Glutamatergic neuron (in vitro differentiated cells): Measurements from ENCODE around the gene FBXL14. TPM values are rescaled to one million over a fixed set of nuclear protein-coding genes. Genes with fewer than 3 reads are reported as not detected.

Source experiments
- DNase-seq: peaks from one replicate; pipeline ENCODE4 v3.0.0; 2022
- H3K27ac Mint-ChIP-seq: one replicate; pipeline ENCODE4 v1.8.0; 2020; ENCODE audit warnings: mild to moderate bottlenecking, mixed read lengths, inconsistent platforms; ENCODE audit not compliant: unreplicated experiment
- H3K27me3 Mint-ChIP-seq: one replicate; pipeline ENCODE4 v1.8.0; 2020; ENCODE audit warnings: mild to moderate bottlenecking, moderate library complexity, mixed read lengths, inconsistent platforms; ENCODE audit not compliant: unreplicated experiment
- H3K36me3 Mint-ChIP-seq: one replicate; pipeline ENCODE4 v1.8.0; 2020; ENCODE audit warnings: mild to moderate bottlenecking, mixed read lengths, inconsistent platforms; ENCODE audit not compliant: unreplicated experiment
- H3K4me1 Mint-ChIP-seq: one replicate; pipeline ENCODE4 v1.8.0; 2020; ENCODE audit warnings: mild to moderate bottlenecking, low read depth, mixed read lengths, inconsistent platforms; ENCODE audit not compliant: unreplicated experiment
- H3K4me3 Mint-ChIP-seq: one replicate; pipeline ENCODE4 v1.8.0; 2020; ENCODE audit warnings: mild to moderate bottlenecking, mixed read lengths, inconsistent platforms; ENCODE audit not compliant: unreplicated experiment
- H3K9me3 Mint-ChIP-seq: one replicate; pipeline ENCODE4 v1.8.0; 2020; ENCODE audit warnings: mild to moderate bottlenecking, moderate library complexity, mixed read lengths, inconsistent platforms; ENCODE audit not compliant: unreplicated experiment
- CTCF ChIP-seq: fragments of 200-600 bp; sonication (generic); IDR thresholded peaks from one replicate; pipeline ENCODE4 v1.5.0; 2021; ENCODE audit not compliant: partially characterized antibody, unreplicated experiment
- total RNA-seq: library from RNA; stranded (reverse); fragmentation: NEBNext Ultra II Directional; extraction: Animal tissue kit (Norgen Biotek cat#: 25700); gene quantifications from one replicate; pipeline ENCODE4 v1.2.1, GENCODE V29; 2021; ENCODE audit not compliant: unreplicated experiment

Gene FBXL14
- total RNA-seq, 1 donor from 2014 or later = 28.8 TPM

- Mint-ChIP-seq H3K36me3 (no peaks in the 10 kb centered on the region), H3K27ac (no peak overlapping the region), H3K4me1 (no peaks in the 10 kb centered on the region), H3K4me3 (no peak overlapping the region), H3K9me3 (peaks cover 5% of the 10 kb centered on the region), H3K27me3 (peaks cover 2% of the 10 kb centered on the region)
- no peak for TF ChIP-seq CTCF
- no peak for DNase-seq
These were observed 47.3 kb downstream of the FBXL14 start for GRCh38 chr12:1546931-1547640.

GRCh38 chr12:1544996-1545700 is 49.2 kb downstream of the FBXL14 start:
- Mint-ChIP-seq H3K9me3 (peaks cover 5% of the 10 kb centered on the region), H3K4me3 (no peak overlapping the region), H3K27me3 (no peaks in the 10 kb centered on the region)

GRCh38 chr12:1542599-1542998 is 51.8 kb downstream of the FBXL14 start:
- no peaks in the 10 kb centered on the region for H3K4me1 Mint-ChIP-seq
- peaks cover 2% of the 10 kb centered on the region for H3K27me3 Mint-ChIP-seq
- no peak overlapping the region for H3K27ac Mint-ChIP-seq
- no peaks in the 10 kb centered on the region for H3K36me3 Mint-ChIP-seq
- no peak overlapping the region for H3K4me3 Mint-ChIP-seq
- no peak for TF ChIP-seq CTCF
- no peak for DNase-seq
- peaks cover 2% of the 10 kb centered on the region for H3K9me3 Mint-ChIP-seq

More at GRCh38 chr12:1544996-1545700, 49.2 kb downstream of the FBXL14 start:
- no peak overlapping the region for H3K27ac Mint-ChIP-seq
- no peaks in the 10 kb centered on the region for H3K4me1 Mint-ChIP-seq
- DNase-seq = no peak
- TF ChIP-seq CTCF = no peak
- no peaks in the 10 kb centered on the region for H3K36me3 Mint-ChIP-seq

GRCh38 chr12:1540690-1541089 is 53.7 kb downstream of the FBXL14 start:
- no peak overlapping the region for H3K27ac Mint-ChIP-seq
- H3K4me1 Mint-ChIP-seq = no peaks in the 10 kb centered on the region
- H3K36me3 Mint-ChIP-seq = no peaks in the 10 kb centered on the region
- H3K9me3 Mint-ChIP-seq = peaks cover 2% of the 10 kb centered on the region
- no peak for DNase-seq
- H3K4me3 Mint-ChIP-seq = no peak overlapping the region
- TF ChIP-seq CTCF = no peak
- peaks cover 10% of the 10 kb centered on the region for H3K27me3 Mint-ChIP-seq

GRCh38 chr12:1539135-1539534 is 55.2 kb downstream of the FBXL14 start:
- TF ChIP-seq CTCF = no peak
- Mint-ChIP-seq H3K4me3 (no peak overlapping the region), H3K27ac (no peak overlapping the region), H3K4me1 (no peaks in the 10 kb centered on the region), H3K9me3 (peaks cover 2% of the 10 kb centered on the region), H3K27me3 (peaks cover 11% of the 10 kb centered on the region), H3K36me3 (no peaks in the 10 kb centered on the region)
- no peak for DNase-seq
